GM19455 (cell line): ENCODE data around the gene TTC21A.
"Not testable (repeated sequence)": the region's sequence is repeated elsewhere in the genome, so short reads cannot be mapped to it uniquely, and the experiment has no call there.

ENCODE experiments used
- ATAC-seq: cut with Tn5 transposase; IDR thresholded peaks from one replicate; pipeline ENCODE4 v1.9.1; 2021; ENCODE audit not compliant: unreplicated experiment

Gene TTC21A

GRCh38 chr3:39149498-39150147 lies 42.1 kb downstream of the TTC21A start:
- no peak for ATAC-seq

- no peak for ATAC-seq
These were observed 42.8 kb downstream of the TTC21A start for GRCh38 chr3:39150148-39150802.

GRCh38 chr3:39150803-39151631 lies 43.5 kb downstream of the TTC21A start:
- ATAC-seq = no peak

- ATAC-seq = no peak
These were observed 46.4 kb downstream of the TTC21A start for GRCh38 chr3:39153977-39154279.

- ATAC-seq = no peak
These were observed 47.0 kb downstream of the TTC21A start for GRCh38 chr3:39154280-39155021.

GRCh38 chr3:39156421-39156820 lies 48.9 kb downstream of the TTC21A start:
- no peak for ATAC-seq

GRCh38 chr3:39157359-39157758 lies 49.9 kb downstream of the TTC21A start:
- ATAC-seq = no peak

- ATAC-seq = no peak
These were observed 50.8 kb downstream of the TTC21A start for GRCh38 chr3:39158148-39158715.

- no peak for ATAC-seq
These were observed 56.9 kb downstream of the TTC21A start for GRCh38 chr3:39164414-39164813.

- ATAC-seq = no peak
These were observed 58.0 kb downstream of the TTC21A start for GRCh38 chr3:39165518-39165917.

- no peak for ATAC-seq
These were observed 58.7 kb downstream of the TTC21A start for GRCh38 chr3:39166134-39166710.

- ATAC-seq = no peak
These were observed 59.6 kb downstream of the TTC21A start for GRCh38 chr3:39166932-39167532.

- no peak for ATAC-seq
These were observed 60.8 kb downstream of the TTC21A start for GRCh38 chr3:39168156-39168780.

GRCh38 chr3:39169712-39170111 lies 62.2 kb downstream of the TTC21A start:
- ATAC-seq = no peak

GRCh38 chr3:39170461-39170860 lies 63.0 kb downstream of the TTC21A start:
- no peak for ATAC-seq

- not testable (repeated sequence) for ATAC-seq
These were observed 63.4 kb downstream of the TTC21A start for GRCh38 chr3:39170877-39171276.

- ATAC-seq = no peak
These were observed 64.4 kb downstream of the TTC21A start for GRCh38 chr3:39171860-39172259.

GRCh38 chr3:39173318-39174125 lies 66.0 kb downstream of the TTC21A start:
- no peak for ATAC-seq
